Measurements from ENCODE around the gene ZNF771.

Gene ZNF771

DNA sequence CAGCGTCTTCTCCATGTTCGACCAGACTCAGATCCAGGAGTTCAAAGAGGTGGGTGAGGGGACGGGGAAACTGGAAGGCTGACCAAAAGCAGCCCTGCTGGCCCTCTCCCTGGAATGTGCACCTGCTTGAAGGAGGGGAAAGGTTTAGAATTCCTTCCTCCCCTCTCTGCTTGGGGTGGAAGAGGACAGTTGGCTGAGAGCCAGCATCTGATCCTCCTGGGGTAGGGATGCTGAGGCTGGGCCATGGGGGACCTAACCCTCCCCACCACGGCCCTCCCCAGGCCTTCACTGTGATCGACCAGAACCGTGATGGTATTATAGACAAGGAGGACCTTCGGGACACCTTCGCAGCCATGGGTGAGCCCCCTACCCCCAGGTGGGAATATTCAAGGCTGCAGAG lies 31.5 kb upstream of the ZNF771 start:
- no peak overlapping the region for H3K27ac ChIP-seq (ENCODE audit: low read length, poor library complexity, severe bottlenecking)
- H3K14ac ChIP-seq (ENCODE audit: low read length in 2 of 2) = no peak overlapping the region
- H3K4ac ChIP-seq (ENCODE audit: low read depth in 1 of 2, low read length in 2 of 2) = no peak overlapping the region
- no peak for DNase-seq
- no peak overlapping the region for H3K23ac ChIP-seq (ENCODE audit: low read length in 2 of 2)
- no peak overlapping the region for H4K8ac ChIP-seq (ENCODE audit: low read length)
- H3K18ac ChIP-seq (ENCODE audit: low read depth in 1 of 2, low read length in 2 of 2) = no peak overlapping the region
- peaks cover 0 to 7% of the 10 kb centered on the region in 2 experiments for H3K36me3 ChIP-seq (ENCODE audit: control insufficient read depth in 1 of 2, insufficient read depth in 2 of 2, low read depth in 1 of 2, low read length in 2 of 2)
- H2BK120ac ChIP-seq (ENCODE audit: low read depth, low read length) = no peak overlapping the region
- H3K4me1 ChIP-seq (ENCODE audit: control insufficient read depth, insufficient read depth, low read depth, low read length) = peaks cover 14% of the 10 kb centered on the region
- peak overlapping the region; percentile 75 for H2BK15ac ChIP-seq (ENCODE audit: low read depth, poor library complexity, severe bottlenecking)
- H2BK5ac ChIP-seq (ENCODE audit: low read depth, low read length, poor library complexity, severe bottlenecking) = no peak overlapping the region
- H2AFZ ChIP-seq (ENCODE audit: low read depth, low read length) = no peak overlapping the region
- no peaks in the 10 kb centered on the region for H3K9me3 ChIP-seq (ENCODE audit: control insufficient read depth, low read length)
- H3K4me2 ChIP-seq (ENCODE audit: low read length, poor library complexity, severe bottlenecking) = no peak overlapping the region
- no peaks in the 10 kb centered on the region for H3K27me3 ChIP-seq (ENCODE audit: control insufficient read depth in 1 of 2, insufficient read depth in 1 of 2, low read length in 2 of 2)
- peak overlapping the region in 1 of 2 experiments; percentile 10 for H2BK12ac ChIP-seq (ENCODE audit: low read length in 2 of 2)
- H4K91ac ChIP-seq (ENCODE audit: low read length) = no peak overlapping the region
- peak overlapping the region; percentile 80 for H2AK5ac ChIP-seq (ENCODE audit: low read length, severe bottlenecking)
- peaks cover 6% of the 10 kb centered on the region for H3K79me1 ChIP-seq (replicated peaks; ENCODE audit: low read length, poor library complexity, severe bottlenecking)
- no peak overlapping the region for H3K4me3 ChIP-seq (ENCODE audit: insufficient read depth in 1 of 2, low read depth in 1 of 2, low read length in 2 of 2)
- no peak overlapping the region for H3K9ac ChIP-seq (ENCODE audit: low read length)
- 97% methylated on average over 8 of the region's 8 CpGs for WGBS

DNA sequence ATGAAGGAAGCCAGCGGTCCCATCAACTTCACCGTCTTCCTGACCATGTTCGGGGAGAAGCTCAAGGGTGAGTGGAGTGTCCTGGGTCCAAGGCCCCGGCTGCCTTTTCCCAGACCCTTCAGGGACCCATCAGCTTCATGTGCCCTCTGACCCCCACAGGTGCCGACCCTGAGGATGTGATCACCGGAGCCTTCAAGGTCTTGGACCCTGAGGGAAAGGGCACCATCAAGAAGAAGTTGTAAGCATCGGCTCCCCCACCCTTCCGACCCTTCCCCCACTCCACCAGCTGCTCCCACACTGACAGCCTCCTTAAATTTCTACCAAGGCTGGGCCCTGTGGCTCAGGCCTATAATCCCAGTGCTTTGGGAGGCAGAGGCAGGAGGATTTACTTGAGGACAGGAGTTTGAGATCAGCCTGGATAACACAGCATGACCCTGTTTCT lies 30.9 kb upstream of the ZNF771 start:
- Histone ChIP-seq H3K4me2 (ENCODE audit: low read length, poor library complexity, severe bottlenecking) (no peak overlapping the region), H2BK120ac (ENCODE audit: low read depth, low read length) (no peak overlapping the region), H2AK5ac (ENCODE audit: low read length, severe bottlenecking) (no peak overlapping the region), H4K91ac (ENCODE audit: low read length) (no peak overlapping the region), H3K79me1 (replicated peaks; ENCODE audit: low read length, poor library complexity, severe bottlenecking) (peaks cover 8% of the 10 kb centered on the region), H2BK15ac (ENCODE audit: low read depth, poor library complexity, severe bottlenecking) (peak overlapping the region; percentile 39), H3K4ac (ENCODE audit: low read depth in 1 of 2, low read length in 2 of 2) (peak overlapping the region; percentile 19 to 57), H3K14ac (ENCODE audit: low read length in 2 of 2) (no peak overlapping the region), H4K8ac (ENCODE audit: low read length) (peak overlapping the region; percentile 29), H2BK12ac (ENCODE audit: low read length in 2 of 2) (peak overlapping the region in 1 of 2 experiments; percentile 75), H3K9ac (ENCODE audit: low read length) (no peak overlapping the region), H2BK5ac (ENCODE audit: low read depth, low read length, poor library complexity, severe bottlenecking) (no peak overlapping the region), H3K36me3 (ENCODE audit: control insufficient read depth in 1 of 2, insufficient read depth in 2 of 2, low read depth in 1 of 2, low read length in 2 of 2) (peaks cover 6 to 7% of the 10 kb centered on the region in 2 experiments), H3K4me1 (ENCODE audit: control insufficient read depth, insufficient read depth, low read depth, low read length) (peaks cover 15% of the 10 kb centered on the region), H3K23ac (ENCODE audit: low read length in 2 of 2) (no peak overlapping the region), H3K18ac (ENCODE audit: low read depth in 1 of 2, low read length in 2 of 2) (no peak overlapping the region), H2AFZ (ENCODE audit: low read depth, low read length) (no peak overlapping the region), H3K9me3 (ENCODE audit: control insufficient read depth, low read length) (no peaks in the 10 kb centered on the region), H3K4me3 (ENCODE audit: insufficient read depth in 1 of 2, low read depth in 1 of 2, low read length in 2 of 2) (no peak overlapping the region), H3K27me3 (ENCODE audit: control insufficient read depth in 1 of 2, insufficient read depth in 1 of 2, low read length in 2 of 2) (no peaks in the 10 kb centered on the region), H3K27ac (ENCODE audit: low read length, poor library complexity, severe bottlenecking) (no peak overlapping the region)
- DNase-seq = no peak
- 98% methylated on average over 6 of the region's 8 CpGs for WGBS

GRCh38 chr16:30377050-30377811 lies 30.2 kb upstream of the ZNF771 start:
- Histone ChIP-seq H3K4me1 (ENCODE audit: control insufficient read depth, insufficient read depth, low read depth, low read length) (peaks cover 18% of the 10 kb centered on the region), H3K14ac (ENCODE audit: low read length in 2 of 2) (peak overlapping the region in 1 of 2 experiments; percentile 26), H3K4me2 (ENCODE audit: low read length, poor library complexity, severe bottlenecking) (peak overlapping the region; percentile 89), H3K23ac (ENCODE audit: low read length in 2 of 2) (no peak overlapping the region), H2BK5ac (ENCODE audit: low read depth, low read length, poor library complexity, severe bottlenecking) (peak overlapping the region; percentile 84), H3K18ac (ENCODE audit: low read depth in 1 of 2, low read length in 2 of 2) (peak overlapping the region; percentile 93 to 99), H3K4ac (ENCODE audit: low read depth in 1 of 2, low read length in 2 of 2) (peak overlapping the region; percentile 67 to 75), H3K9ac (ENCODE audit: low read length) (peak overlapping the region; percentile 97), H4K8ac (ENCODE audit: low read length) (peak overlapping the region; percentile 94), H4K91ac (ENCODE audit: low read length) (peak overlapping the region; percentile 88), H3K27me3 (ENCODE audit: control insufficient read depth in 1 of 2, insufficient read depth in 1 of 2, low read length in 2 of 2) (no peaks in the 10 kb centered on the region), H2BK120ac (ENCODE audit: low read depth, low read length) (no peak overlapping the region), H3K9me3 (ENCODE audit: control insufficient read depth, low read length) (no peaks in the 10 kb centered on the region), H3K4me3 (ENCODE audit: insufficient read depth in 1 of 2, low read depth in 1 of 2, low read length in 2 of 2) (peak overlapping the region; percentile 57 to 78), H2AK5ac (ENCODE audit: low read length, severe bottlenecking) (peak overlapping the region; percentile 50), H3K79me1 (replicated peaks; ENCODE audit: low read length, poor library complexity, severe bottlenecking) (peaks cover 8% of the 10 kb centered on the region), H2AFZ (ENCODE audit: low read depth, low read length) (peak overlapping the region; percentile 60), H3K27ac (ENCODE audit: low read length, poor library complexity, severe bottlenecking) (peak overlapping the region; percentile 99), H3K36me3 (ENCODE audit: control insufficient read depth in 1 of 2, insufficient read depth in 2 of 2, low read depth in 1 of 2, low read length in 2 of 2) (peaks cover 7% of the 10 kb centered on the region in 2 experiments), H2BK15ac (ENCODE audit: low read depth, poor library complexity, severe bottlenecking) (peak overlapping the region; percentile 92), H2BK12ac (ENCODE audit: low read length in 2 of 2) (peak overlapping the region in 1 of 2 experiments; percentile 69)
- WGBS = 47% methylated on average over 29 of the region's 29 CpGs
- no peak for DNase-seq

- Histone ChIP-seq H3K36me3 (ENCODE audit: control insufficient read depth in 1 of 2, insufficient read depth in 2 of 2, low read depth in 1 of 2, low read length in 2 of 2) (peaks cover 7% of the 10 kb centered on the region in 2 experiments), H3K27me3 (ENCODE audit: control insufficient read depth in 1 of 2, insufficient read depth in 1 of 2, low read length in 2 of 2) (no peaks in the 10 kb centered on the region), H2AK5ac (ENCODE audit: low read length, severe bottlenecking) (no peak overlapping the region), H2BK5ac (ENCODE audit: low read depth, low read length, poor library complexity, severe bottlenecking) (peak overlapping the region; percentile 84), H3K27ac (ENCODE audit: low read length, poor library complexity, severe bottlenecking) (peak overlapping the region; percentile 99), H4K8ac (ENCODE audit: low read length) (peak overlapping the region; percentile 94), H3K4me2 (ENCODE audit: low read length, poor library complexity, severe bottlenecking) (peak overlapping the region; percentile 89), H3K4me3 (ENCODE audit: insufficient read depth in 1 of 2, low read depth in 1 of 2, low read length in 2 of 2) (peak overlapping the region; percentile 57 to 78), H2BK12ac (ENCODE audit: low read length in 2 of 2) (no peak overlapping the region), H2BK120ac (ENCODE audit: low read depth, low read length) (peak overlapping the region; percentile 99), H2BK15ac (ENCODE audit: low read depth, poor library complexity, severe bottlenecking) (peak overlapping the region; percentile 86), H4K91ac (ENCODE audit: low read length) (peak overlapping the region; percentile 88), H3K18ac (ENCODE audit: low read depth in 1 of 2, low read length in 2 of 2) (peak overlapping the region; percentile 93 to 99), H2AFZ (ENCODE audit: low read depth, low read length) (no peak overlapping the region), H3K4me1 (ENCODE audit: control insufficient read depth, insufficient read depth, low read depth, low read length) (peaks cover 18% of the 10 kb centered on the region), H3K9me3 (ENCODE audit: control insufficient read depth, low read length) (no peaks in the 10 kb centered on the region), H3K23ac (ENCODE audit: low read length in 2 of 2) (peak overlapping the region in 1 of 2 experiments; percentile 96), H3K4ac (ENCODE audit: low read depth in 1 of 2, low read length in 2 of 2) (peak overlapping the region; percentile 67 to 93), H3K79me1 (replicated peaks; ENCODE audit: low read length, poor library complexity, severe bottlenecking) (peaks cover 8% of the 10 kb centered on the region), H3K14ac (ENCODE audit: low read length in 2 of 2) (peak overlapping the region in 1 of 2 experiments; percentile 76), H3K9ac (ENCODE audit: low read length) (peak overlapping the region; percentile 97)
- under 1% methylated on average over 36 of the region's 39 CpGs for WGBS
- peak; percentile 90 for DNase-seq
These were observed 29.6 kb upstream of the ZNF771 start for GRCh38 chr16:30377812-30378235.
